ENCODE measurements around the gene UBE2M.

UBE2M gene

GRCh38 chr19:58522709-58523108, 35.7 kb downstream of the UBE2M start:
- H3K27me3 Mint-ChIP-seq (ENCODE audit: low read depth), result no peaks in the 10 kb centered on the region
- H3K36me3 Mint-ChIP-seq (ENCODE audit: low read depth), result no peaks in the 10 kb centered on the region
- peak overlapping the region in 2 of 3 experiments; percentile 3 to 52 for H3K4me3 Mint-ChIP-seq
- peak overlapping the region in 1 of 3 experiments; percentile 6 for H3K27ac Mint-ChIP-seq
- H3K9me3 Mint-ChIP-seq, result no peaks in the 10 kb centered on the region
- peaks cover 23% of the 10 kb centered on the region for H3K4me1 Mint-ChIP-seq
- no peak for TF ChIP-seq CTCF (IDR thresholded peaks at IDR 0.05; ENCODE audit: unreplicated experiment in 3 of 3)

- Mint-ChIP-seq H3K27me3 (ENCODE audit: low read depth) (no peaks in the 10 kb centered on the region), H3K36me3 (ENCODE audit: low read depth) (no peaks in the 10 kb centered on the region), H3K4me1 (peaks cover 23% of the 10 kb centered on the region)
Measured at GRCh38 chr19:58521651-58522050, 36.8 kb downstream of the UBE2M start.

GRCh38 chr19:58520257-58520599, 38.2 kb downstream of the UBE2M start:
- no peaks in the 10 kb centered on the region for H3K9me3 Mint-ChIP-seq
- H3K27me3 Mint-ChIP-seq (ENCODE audit: low read depth), result no peaks in the 10 kb centered on the region
- peaks cover 30% of the 10 kb centered on the region for H3K4me1 Mint-ChIP-seq
- H3K4me3 Mint-ChIP-seq, result peak overlapping the region; percentile 90 to 95 (median 94)
- peaks cover 7% of the 10 kb centered on the region for H3K36me3 Mint-ChIP-seq (ENCODE audit: low read depth)
- no peak for TF ChIP-seq CTCF (IDR thresholded peaks at IDR 0.05; ENCODE audit: unreplicated experiment in 3 of 3)
- peak overlapping the region; percentile 95 to 100 (median 97) for H3K27ac Mint-ChIP-seq

More at GRCh38 chr19:58521651-58522050, 36.8 kb downstream of the UBE2M start:
- peak overlapping the region; percentile 46 to 81 (median 59) for H3K27ac Mint-ChIP-seq
- H3K9me3 Mint-ChIP-seq, result no peaks in the 10 kb centered on the region
- TF ChIP-seq CTCF (IDR thresholded peaks at IDR 0.05; ENCODE audit: unreplicated experiment in 3 of 3), result no peak
- H3K4me3 Mint-ChIP-seq, result peak overlapping the region; percentile 76 to 82 (median 76)

GRCh38 chr19:58519355-58520256, 38.8 kb downstream of the UBE2M start, which contains the start of gene ZBTB45:
Gene ZBTB45, minus strand, starts transcription at chr19:58519810. Its CDS starts 2,137 bp downstream, at chr19:58517673.
- H3K27me3 Mint-ChIP-seq (ENCODE audit: low read depth), result no peaks in the 10 kb centered on the region
- H3K4me3 Mint-ChIP-seq, result peak within 1 kb of the TSS; percentile 90 to 95 (median 94)

GRCh38 chr19:58519087-58519354, 39.4 kb downstream of the UBE2M start:
- peak overlapping the region; percentile 95 to 100 (median 97) for H3K27ac Mint-ChIP-seq
- no peaks in the 10 kb centered on the region for H3K27me3 Mint-ChIP-seq (ENCODE audit: low read depth)
- H3K36me3 Mint-ChIP-seq (ENCODE audit: low read depth), result peaks cover 7% of the 10 kb centered on the region
- peaks cover 30% of the 10 kb centered on the region for H3K4me1 Mint-ChIP-seq
- peak overlapping the region; percentile 90 to 95 (median 94) for H3K4me3 Mint-ChIP-seq
- H3K9me3 Mint-ChIP-seq, result no peaks in the 10 kb centered on the region
- peak in 2 of 3 experiments; percentile 49 for TF ChIP-seq CTCF (IDR thresholded peaks at IDR 0.05; ENCODE audit: unreplicated experiment in 3 of 3)

More at GRCh38 chr19:58519355-58520256, 38.8 kb downstream of the UBE2M start, which contains the start of gene ZBTB45:
- Mint-ChIP-seq H3K4me1 (peaks cover 30% of the 10 kb centered on the region), H3K9me3 (no peaks in the 10 kb centered on the region), H3K27ac (peak within 1 kb of the TSS; percentile 95 to 100 (median 97)), H3K36me3 (ENCODE audit: low read depth) (peaks cover 7% of the 10 kb centered on the region)
- TF ChIP-seq CTCF (IDR thresholded peaks at IDR 0.05; ENCODE audit: unreplicated experiment in 3 of 3), result peak in 2 of 3 experiments; percentile 51
